NCI-H1436 (cell line): ENCODE results near the gene GEMIN5.
A peak's percentile ranks its signal among the peaks of the same experiment; 100 is the strongest.
"Not testable (repeated sequence)": the region's sequence is repeated elsewhere in the genome, so short reads cannot be mapped to it uniquely, and the experiment has no call there.

ENCODE experiments used
- DNase-seq: peaks from one replicate; lab custom pipeline; 2025; lab: John Stamatoyannopoulos, UW

GEMIN5 gene

DNA sequence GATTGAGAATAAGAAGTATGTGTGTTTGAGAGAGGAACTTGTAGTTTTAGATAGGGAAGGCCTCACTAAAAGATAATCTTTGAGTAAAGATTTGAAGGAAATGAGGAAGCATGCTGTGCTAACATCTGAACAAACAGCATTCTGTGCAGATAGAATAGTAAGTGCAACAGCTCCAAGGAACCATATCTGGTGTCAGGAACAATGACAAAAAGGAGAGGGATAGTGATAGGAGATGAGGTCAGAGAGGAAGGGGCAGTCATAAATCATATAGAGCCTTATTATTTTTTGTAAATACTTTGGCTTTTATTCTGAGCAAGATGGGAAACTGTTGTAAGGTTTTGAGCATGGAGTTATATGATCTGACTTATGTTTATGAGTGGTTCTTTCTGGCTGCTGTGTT lies 6.7 kb upstream of the GEMIN5 start:
- DNase-seq = no peak

- DNase-seq = no peak
Observed at GRCh38 chr5:154943527-154943926, 5.5 kb upstream of the GEMIN5 start.

DNA sequence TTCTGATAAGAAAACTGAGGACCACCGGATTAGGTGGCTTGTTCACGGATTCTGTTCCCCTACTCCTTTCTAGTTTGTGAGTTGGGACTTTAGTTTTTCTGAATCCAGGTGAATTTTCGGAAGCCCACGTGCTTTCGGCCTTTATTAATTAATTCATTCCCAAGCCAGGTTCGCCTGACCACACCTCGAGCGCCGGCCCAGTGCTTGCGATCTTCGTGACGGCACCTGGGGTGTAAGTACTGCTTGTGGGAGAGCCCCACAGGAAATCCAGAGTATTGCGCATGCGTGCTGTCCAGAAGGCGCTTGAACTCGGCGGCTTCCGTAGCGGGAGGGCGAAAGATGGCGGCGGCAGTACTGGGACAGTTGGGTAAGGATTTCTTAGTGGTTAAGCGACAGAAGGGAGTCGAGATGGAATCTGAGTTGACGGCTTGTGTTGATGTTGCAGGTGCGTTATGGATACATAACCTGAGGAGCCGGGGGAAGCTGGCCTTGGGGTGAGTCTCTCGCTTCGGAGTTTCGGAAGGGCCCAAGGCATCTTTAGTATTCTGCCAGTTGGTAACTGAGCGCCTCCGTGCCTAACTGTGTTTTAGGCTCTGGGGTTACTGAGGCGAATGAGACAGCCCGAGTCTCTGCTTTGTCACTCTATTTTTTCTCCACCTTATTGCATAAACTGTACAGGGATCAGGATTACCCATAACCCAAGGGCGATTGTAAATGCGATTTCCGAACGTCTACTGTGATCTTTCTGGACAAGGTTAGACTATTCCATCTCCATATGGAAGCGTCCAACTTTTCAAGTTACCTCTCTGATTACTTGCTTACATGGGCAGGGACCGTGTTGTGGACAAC lies 3.0 kb upstream of the GEMIN5 start, which contains the start of gene MRPL22:
Gene MRPL22, plus strand, starts transcription at position 302 of the 849 bp plus-strand sequence. Its CDS starts 38 bp downstream, at position 340.
- peak; percentile 93 for DNase-seq

- no peak for DNase-seq
Observed at GRCh38 chr5:154940375-154940771, 2.4 kb upstream of the GEMIN5 start.

DNA sequence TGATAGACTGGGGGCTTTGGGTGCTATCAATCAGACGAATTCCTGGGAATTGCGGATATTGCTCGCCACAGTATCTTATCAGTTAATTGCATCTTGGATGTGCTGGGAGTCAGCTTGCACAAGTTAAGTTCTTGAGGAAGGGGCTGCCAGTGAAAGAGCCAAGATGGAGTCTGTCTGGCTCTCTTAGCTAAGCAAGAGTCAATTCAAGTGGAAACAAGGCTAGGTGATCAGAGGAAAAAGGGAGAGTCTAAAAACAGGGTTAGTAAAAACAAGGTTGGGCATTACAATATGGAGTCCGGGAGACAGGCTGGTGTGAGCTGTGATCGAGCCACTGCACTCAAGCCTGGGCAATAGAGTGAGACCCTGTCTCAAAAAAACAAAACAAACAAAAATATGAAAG lies 1.4 kb upstream of the GEMIN5 start:
- DNase-seq = not testable (repeated sequence)

- no peak for DNase-seq
Observed at GRCh38 chr5:154937186-154937717, 759 bp downstream of the GEMIN5 start.

DNA sequence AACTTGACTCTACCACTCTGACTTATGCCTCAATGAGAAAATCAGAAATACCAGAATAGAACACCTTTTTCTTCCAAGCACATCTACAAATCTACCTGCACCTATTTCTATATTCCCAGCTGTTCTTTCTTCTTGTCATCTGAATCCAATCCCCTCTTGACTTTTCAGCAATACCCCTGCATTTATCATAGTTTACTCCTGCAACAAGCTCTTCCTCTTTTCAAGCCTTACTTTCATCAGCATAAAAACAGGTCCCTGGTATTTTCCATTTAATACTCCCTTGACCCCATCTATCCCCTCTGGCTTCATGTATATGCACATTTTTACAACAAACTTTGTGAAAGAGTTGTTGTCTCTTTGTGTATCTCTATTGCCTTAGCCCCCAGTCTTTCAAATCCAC lies 3.1 kb downstream of the GEMIN5 start:
- no peak for DNase-seq

- no peak for DNase-seq
Observed at GRCh38 chr5:154933537-154933936, 4.5 kb downstream of the GEMIN5 start.

DNA sequence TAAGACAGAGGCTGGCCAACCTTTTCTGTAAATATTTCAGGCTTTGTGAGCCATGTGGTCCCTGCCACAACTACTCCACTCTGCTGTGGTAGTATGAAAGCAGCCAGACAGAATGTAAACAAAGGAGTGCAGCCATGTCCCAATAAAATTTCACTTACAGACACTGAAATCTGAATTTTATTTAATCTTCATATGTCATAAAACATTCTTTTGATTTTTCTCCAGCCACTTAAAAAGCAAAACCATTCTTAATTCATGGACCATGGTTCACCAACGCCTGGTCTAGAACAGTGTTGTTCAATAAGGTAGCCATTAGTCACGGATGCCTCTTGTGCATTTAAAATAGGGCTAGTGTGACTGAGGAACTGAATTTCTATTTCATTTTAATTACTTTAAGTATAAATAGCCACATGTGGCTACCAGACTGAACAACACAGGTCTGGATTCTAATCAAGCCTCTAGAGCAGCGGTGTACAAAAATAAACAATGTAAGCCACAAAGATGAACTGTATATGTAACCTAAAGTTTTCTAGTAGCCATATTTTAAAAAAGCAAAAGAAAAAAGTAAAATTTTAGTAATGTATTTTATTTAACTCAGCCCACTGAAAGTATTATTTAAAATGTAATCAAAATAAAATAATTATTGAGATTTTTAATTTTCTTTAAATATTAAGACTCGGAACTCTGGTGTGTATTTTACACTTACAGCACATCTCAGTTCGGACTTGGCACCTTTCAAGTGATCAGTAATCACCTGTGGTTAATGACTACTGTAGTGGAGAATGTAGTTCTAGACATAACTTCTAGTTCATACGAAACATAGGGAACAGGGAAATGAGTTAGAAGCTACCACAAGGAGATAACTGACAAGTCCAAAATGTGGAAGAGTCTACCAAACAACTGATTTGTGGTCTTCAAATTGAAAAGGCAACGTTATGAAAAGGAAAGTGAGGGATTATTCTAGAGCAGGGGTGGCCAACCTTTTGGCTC lies 14.3 kb downstream of the GEMIN5 start:
- DNase-seq = no peak

DNA sequence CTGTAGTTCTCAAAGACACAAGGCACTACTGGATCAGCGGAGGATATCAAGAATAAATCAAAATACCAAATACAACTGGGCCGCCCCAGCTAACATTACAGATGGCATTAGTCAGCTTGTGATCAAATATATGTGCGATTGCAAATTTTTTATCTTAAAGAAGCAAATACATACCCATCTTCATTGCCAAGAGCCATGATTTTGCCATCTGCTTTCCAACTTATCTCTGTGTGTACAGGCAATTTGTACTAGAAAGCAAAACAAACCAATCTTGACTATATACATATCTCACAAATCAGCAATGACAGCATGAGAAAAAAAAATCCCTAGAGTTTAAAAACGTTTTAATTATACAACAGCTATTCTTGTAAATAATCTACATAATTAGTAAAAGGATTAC lies 20.3 kb downstream of the GEMIN5 start:
- DNase-seq = no peak

- no peak for DNase-seq
Observed at GRCh38 chr5:154916874-154917273, 21.1 kb downstream of the GEMIN5 start.

DNA sequence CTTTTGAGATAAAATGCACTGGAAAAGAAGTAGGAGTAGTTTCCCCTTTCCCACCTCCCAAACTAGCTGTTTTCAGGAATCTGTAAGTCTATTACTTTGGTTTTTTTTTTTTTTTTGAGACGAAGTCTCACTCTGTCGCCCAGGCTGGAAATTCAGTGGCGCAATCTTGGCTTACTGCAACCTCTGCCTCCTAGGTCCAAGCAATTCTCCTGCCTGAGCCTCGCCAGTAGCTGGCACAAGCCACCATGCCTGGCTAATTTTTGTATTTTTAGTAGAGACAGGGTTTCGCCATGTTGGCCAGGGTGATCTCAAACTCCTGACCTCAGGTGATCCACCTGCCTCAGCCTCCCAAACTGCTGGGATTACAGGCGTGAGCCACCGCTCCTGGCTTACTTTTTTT lies 32.4 kb downstream of the GEMIN5 start:
- not testable (repeated sequence) for DNase-seq

DNA sequence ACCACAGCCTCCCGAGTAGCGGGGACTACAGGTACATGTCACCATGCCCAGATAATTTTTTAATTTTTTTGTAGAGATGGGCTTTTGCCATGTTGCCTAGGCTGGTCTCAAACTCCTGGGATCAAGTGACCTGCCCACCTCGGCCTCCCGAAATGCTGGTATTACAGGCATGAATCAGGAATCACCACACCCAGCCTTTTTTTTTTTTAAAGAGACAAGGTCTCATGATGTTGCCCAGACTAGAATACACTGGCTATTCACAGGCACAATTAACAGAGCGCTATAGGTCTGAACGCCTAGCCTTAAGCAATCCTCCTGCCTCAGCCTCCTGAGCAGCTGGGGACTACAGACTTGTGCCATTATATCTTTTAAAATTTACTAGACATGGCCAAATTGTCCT lies 36.1 kb downstream of the GEMIN5 start:
- no peak for DNase-seq

- DNase-seq = no peak
Observed at GRCh38 chr5:154901276-154901675, 36.7 kb downstream of the GEMIN5 start.

GRCh38 chr5:154900066-154900465 lies 37.9 kb downstream of the GEMIN5 start:
- DNase-seq = no peak

GRCh38 chr5:154899151-154899816 lies 38.7 kb downstream of the GEMIN5 start:
- no peak for DNase-seq

DNA sequence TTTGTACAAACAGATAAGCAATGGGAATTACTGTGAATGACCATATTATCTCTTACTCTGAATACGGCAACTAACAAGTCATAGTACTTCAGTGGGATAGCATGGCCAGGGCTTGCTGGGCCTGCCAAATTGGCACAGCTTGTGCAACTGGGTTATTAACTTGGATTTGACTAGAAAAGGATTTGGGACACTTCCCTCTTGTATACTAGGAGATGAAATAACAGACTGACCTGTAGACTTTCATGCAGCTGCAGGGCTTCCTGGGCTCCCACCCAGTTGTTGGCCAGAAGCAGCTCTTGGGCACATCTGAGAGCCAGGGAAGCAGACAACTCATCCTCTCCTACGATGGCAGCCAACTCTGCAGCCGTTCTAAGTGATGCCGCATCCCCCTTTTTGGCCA lies 39.8 kb downstream of the GEMIN5 start:
- DNase-seq = no peak

DNA sequence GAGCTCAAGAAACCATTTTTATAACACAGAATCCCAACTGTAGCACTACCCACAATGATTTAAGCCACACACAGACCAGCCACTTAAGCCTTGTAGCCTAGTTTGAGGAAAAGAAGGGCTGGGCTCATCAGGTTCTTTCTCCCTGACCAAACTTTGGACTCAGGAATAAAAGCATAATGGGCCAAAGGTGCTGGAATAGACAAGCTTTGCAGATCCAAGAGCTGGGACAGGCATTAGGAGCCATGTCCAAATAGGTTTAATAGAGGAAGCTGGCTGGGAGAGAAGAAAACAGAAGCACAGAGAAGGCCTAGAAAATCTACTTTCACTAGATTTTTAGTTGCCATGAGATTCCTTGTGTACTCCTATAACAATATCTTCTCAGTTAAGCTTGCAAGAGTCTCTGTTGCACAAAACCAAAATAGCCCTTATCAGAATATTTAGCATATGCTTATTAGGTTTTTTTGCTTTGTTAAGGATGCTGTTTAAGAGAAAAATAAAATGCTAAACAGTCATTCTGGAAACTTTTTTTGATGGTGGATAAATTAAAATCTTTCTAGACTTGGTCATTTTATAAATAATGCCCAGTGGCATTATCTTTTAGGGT lies 41.3 kb downstream of the GEMIN5 start:
- DNase-seq = no peak

DNA sequence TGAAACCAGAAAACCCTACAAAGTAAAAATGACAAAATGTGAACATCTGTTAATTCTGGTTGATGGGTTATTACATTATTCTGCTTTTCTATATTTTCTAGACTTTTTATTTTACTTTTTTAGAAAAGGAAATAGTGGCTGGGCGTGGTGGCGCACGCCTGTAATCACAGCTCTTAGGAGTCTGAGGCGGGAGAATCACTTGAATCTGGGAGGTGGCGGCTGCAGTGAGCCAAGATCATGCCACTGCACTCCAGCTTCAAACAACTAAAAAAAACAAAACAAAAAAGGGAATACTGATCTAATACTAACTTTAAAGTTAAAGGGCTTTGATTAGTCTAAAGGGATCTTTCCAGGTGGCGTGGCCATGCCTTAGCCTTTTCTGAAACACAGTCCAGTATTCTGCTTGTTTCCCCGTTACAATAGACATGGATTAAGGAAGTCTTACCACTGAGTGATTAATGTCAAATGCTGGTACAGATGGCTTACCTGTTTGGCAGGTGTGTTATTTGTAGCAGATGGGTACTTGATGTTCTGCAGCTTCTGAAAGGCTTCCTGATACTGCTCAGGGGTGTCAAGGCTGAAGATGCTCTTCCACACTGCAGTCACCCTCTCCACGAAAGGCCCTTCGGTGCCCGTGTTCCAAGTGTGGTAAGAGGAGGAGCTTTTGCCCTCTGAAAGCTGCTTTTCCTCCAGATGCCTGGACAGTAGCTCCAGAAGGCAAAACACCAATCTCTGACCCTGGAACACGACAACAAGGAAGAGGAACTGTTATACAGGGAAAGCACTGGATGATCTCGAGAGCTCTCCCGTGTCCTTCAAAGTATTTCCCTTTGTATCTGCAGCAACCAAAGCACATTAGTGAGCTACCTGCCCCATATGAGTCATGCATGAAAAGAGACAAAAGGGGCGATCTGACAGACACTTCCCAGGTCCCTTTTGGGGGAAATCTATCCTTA lies 42.1 kb downstream of the GEMIN5 start:
- no peak for DNase-seq

GRCh38 chr5:154893381-154893780 lies 44.6 kb downstream of the GEMIN5 start:
- DNase-seq = no peak
